Skeletal muscle tissue (tissue), 4 donors: ENCODE results near the gene RPP14. TPM values are rescaled to one million over a fixed set of nuclear protein-coding genes. Genes with fewer than 3 reads are reported as not detected.
"Not testable (repeated sequence)": the region's sequence is repeated elsewhere in the genome, so short reads cannot be mapped to it uniquely, and the experiment has no call there.

Experiments
- H3K27ac ChIP-seq: one replicate; pipeline ENCODE4 v1.7.0; 2013; ENCODE audit warnings: mild to moderate bottlenecking, low read depth, low read length, inconsistent platforms
- H3K27me3 ChIP-seq, 3 donors: one replicate each; pipeline ENCODE4 v1.7.0; 2013; ENCODE audit warnings: low read length in 3 of 3; ENCODE audit not compliant: control insufficient read depth in 3 of 3, insufficient read depth in 3 of 3
- H3K36me3 ChIP-seq, 3 donors: one replicate each; pipeline ENCODE4 v1.7.0; 2013; ENCODE audit warnings: low read length in 3 of 3; ENCODE audit not compliant: control insufficient read depth in 3 of 3, insufficient read depth in 3 of 3
- H3K4me1 ChIP-seq, 3 donors: one replicate each; pipeline ENCODE4 v1.7.0; 2013; ENCODE audit warnings: low read length in 3 of 3, mild to moderate bottlenecking in 3 of 3; ENCODE audit not compliant: control insufficient read depth in 3 of 3, insufficient read depth in 3 of 3
- H3K4me3 ChIP-seq, 3 donors: one replicate each; pipeline ENCODE4 v1.7.0; 2013; ENCODE audit warnings: low read length in 3 of 3
- H3K9ac ChIP-seq, 3 donors: one replicate each; pipeline ENCODE4 v1.7.0; 2013; ENCODE audit warnings: low read length in 3 of 3, mild to moderate bottlenecking in 3 of 3, moderate library complexity in 2 of 3, low read depth in 1 of 3
- H3K9me3 ChIP-seq, 3 donors: one replicate each; pipeline ENCODE4 v1.7.0; 2013; ENCODE audit warnings: low read length in 3 of 3; ENCODE audit not compliant: control insufficient read depth in 3 of 3
- total RNA-seq: library from RNA; depleted of rRNA; stranded (reverse); fragments of >200 nt; gene quantifications from one replicate; pipeline ENCODE4 v1.2.3, GENCODE V29; 2014
- donor health status: Osteomylitis.

The RPP14 gene
- total RNA-seq, 1 donor from 2014 or later: 20.4 TPM

DNA sequence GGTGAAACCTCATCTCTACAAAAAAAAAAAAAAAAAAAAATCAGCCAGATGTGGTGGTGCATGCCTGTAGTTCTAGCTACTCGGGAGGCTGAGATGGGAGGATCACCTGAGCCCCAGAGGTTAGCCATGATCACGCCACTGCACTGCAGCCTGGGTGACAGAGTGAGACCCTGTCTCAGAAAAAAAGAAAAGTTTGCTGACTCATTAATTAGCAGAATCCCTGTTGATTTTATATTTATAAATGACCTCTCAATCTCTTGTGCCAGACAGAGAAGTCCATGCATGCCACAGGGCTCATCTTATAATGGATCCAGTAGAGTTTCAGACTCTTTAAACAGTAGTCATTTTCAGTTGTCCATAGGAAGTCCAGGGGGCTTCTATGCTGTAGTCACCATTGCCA, 35.6 kb upstream of the RPP14 start:
- Histone ChIP-seq H3K9ac (no peak overlapping the region), H3K36me3 (peaks cover 7 to 20% (median 14%) of the 10 kb centered on the region in 3 donors), H3K4me3 (no peak overlapping the region), H3K27ac (no peak overlapping the region), H3K9me3 (no peaks in the 10 kb centered on the region), H3K27me3 (no peaks in the 10 kb centered on the region), H3K4me1 (peaks cover 0 to 3% (median 0%) of the 10 kb centered on the region in 3 donors)

DNA sequence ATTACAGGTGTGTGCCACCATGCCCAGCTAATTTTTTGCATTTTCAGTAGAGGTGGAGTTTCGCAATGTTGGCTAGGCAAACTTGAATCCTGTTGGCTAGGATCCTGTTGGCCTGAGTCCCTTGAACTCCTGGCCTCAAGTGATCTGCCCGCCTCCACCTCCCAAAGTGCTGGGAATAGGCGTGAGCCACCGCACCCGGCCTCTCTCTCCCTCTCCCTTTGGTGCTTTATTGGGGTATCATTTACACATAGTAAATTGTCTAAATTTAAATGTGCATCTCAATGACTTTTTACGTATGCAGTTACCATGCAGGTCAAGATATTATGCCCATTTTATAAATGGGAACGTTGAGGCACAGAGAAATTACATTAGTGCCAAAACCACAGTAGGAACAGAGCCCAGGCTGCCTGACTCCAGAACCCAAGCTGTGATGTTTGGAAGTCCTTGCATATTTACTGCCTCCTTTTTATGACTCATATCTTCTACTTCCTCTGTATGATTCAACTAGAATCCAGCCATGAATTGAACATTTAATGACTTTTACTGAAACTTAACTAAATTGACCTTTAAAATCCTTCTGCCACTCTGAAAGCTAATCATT, 34.0 kb upstream of the RPP14 start:
- no peaks in the 10 kb centered on the region for H3K9me3 ChIP-seq
- H3K4me1 ChIP-seq: peaks cover 0 to 3% (median 0%) of the 10 kb centered on the region in 3 donors
- no peak overlapping the region for H3K4me3 ChIP-seq
- no peak overlapping the region for H3K27ac ChIP-seq
- H3K27me3 ChIP-seq: no peaks in the 10 kb centered on the region
- H3K9ac ChIP-seq: no peak overlapping the region
- H3K36me3 ChIP-seq: peaks cover 7 to 20% (median 14%) of the 10 kb centered on the region in 3 donors

DNA sequence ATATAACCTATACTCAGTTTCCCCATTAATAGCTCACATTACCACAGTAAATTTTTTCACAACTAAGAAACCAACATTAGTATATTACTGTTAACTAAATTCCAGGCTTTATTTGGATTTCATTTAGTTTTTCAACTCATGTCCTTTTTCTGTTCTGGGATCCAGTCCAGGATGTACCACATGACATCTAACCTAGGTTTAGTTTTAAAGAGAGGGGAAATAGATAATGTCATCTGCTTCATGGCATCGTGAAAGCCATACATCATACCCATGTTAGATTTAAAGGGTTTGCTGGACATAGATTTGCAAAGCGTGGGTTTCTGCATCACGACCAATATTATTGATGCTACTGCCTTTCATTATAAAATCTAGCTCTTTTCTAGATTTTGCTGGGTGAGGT, 33.2 kb upstream of the RPP14 start:
- Histone ChIP-seq H3K27ac (no peak overlapping the region), H3K36me3 (peaks cover 7 to 17% (median 14%) of the 10 kb centered on the region in 3 donors), H3K4me1 (peaks cover 0 to 3% (median 0%) of the 10 kb centered on the region in 3 donors), H3K9ac (no peak overlapping the region), H3K9me3 (no peaks in the 10 kb centered on the region), H3K4me3 (no peak overlapping the region), H3K27me3 (no peaks in the 10 kb centered on the region)

DNA sequence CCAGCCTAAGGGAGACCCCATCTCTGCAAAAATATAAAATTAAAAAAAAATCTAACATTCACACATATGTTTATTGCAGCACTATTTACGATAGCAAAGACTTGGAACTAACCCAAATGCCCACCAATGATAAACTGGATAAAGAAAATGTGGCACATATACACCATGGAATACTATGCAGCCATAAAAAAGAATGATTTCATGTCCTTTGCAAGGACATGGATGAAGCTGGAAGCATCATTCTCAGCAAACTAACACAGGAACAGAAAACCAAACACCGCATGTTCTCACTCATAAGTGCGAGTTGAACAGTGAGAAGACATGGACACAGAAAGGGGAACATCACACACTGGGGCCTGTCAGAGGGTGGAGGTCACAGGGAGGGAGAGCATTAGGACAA, 32.7 kb upstream of the RPP14 start:
- not testable (repeated sequence) for H3K9ac ChIP-seq, H3K4me1 ChIP-seq, H3K9me3 ChIP-seq, H3K4me3 ChIP-seq, H3K27me3 ChIP-seq, H3K27ac ChIP-seq
- peaks cover 7 to 17% (median 14%) of the 10 kb centered on the region in 3 donors for H3K36me3 ChIP-seq

DNA sequence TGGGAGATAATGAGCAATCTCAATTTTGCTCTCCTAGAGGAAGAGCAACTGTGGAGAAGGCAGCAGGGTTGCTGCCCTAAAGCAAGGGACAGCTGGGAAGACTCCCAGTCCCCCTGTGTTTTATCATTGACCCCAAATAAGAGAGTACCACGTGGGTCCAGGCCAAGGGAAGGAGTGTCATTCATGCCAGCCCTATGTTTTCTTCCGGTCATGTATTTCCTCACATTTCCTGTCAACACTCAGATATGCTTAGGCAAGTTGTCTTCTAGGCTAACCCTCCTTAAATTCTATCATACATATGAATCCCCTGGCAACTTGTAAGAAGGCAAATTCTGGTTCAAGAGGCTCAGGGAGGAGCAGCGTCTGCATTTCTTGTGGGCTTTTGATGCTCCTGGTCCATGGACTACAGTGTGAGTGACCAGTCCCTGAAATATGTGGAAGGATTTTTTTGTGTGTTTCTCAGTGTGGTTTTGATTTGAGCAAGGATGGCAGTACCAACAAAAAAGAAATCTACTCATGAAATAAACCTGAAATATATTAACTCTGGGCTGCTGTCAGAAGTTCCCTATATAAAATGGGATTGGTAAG, 31.9 kb upstream of the RPP14 start:
- no peaks in the 10 kb centered on the region for H3K27me3 ChIP-seq
- H3K9me3 ChIP-seq: no peaks in the 10 kb centered on the region
- H3K9ac ChIP-seq: no peak overlapping the region
- H3K4me3 ChIP-seq: no peak overlapping the region
- H3K4me1 ChIP-seq: peaks cover 0 to under 1% (median 0%) of the 10 kb centered on the region in 3 donors
- H3K36me3 ChIP-seq: peaks cover 7 to 14% (median 11%) of the 10 kb centered on the region in 3 donors
- H3K27ac ChIP-seq: no peak overlapping the region

DNA sequence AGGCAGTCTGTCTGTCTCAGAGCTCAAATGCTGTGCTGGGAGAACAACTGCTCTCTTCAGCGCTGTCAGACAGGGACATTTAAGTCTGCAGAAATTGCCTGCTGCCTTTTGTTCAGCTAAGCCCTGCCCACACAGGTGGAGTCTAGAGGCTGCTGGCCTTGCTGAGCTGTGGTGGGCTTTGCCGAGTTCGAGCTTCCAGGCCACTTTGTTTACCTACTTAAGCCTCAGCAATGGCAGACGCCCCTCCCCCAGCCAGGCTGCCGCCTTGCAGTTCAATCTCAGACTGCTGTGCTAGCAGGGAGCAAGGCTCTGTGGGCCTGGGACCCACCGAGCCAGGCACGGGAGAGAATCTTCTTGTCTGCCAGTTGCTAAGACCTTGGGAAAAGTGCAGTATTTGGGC, 25.0 kb upstream of the RPP14 start:
- no peak overlapping the region for H3K27ac ChIP-seq
- peaks cover 0 to 5% (median 3%) of the 10 kb centered on the region in 3 donors for H3K36me3 ChIP-seq
- H3K9me3 ChIP-seq: no peaks in the 10 kb centered on the region
- H3K9ac ChIP-seq: no peak overlapping the region
- no peak overlapping the region for H3K4me3 ChIP-seq
- H3K27me3 ChIP-seq: no peaks in the 10 kb centered on the region
- peaks cover 0 to 5% (median 0%) of the 10 kb centered on the region in 3 donors for H3K4me1 ChIP-seq

DNA sequence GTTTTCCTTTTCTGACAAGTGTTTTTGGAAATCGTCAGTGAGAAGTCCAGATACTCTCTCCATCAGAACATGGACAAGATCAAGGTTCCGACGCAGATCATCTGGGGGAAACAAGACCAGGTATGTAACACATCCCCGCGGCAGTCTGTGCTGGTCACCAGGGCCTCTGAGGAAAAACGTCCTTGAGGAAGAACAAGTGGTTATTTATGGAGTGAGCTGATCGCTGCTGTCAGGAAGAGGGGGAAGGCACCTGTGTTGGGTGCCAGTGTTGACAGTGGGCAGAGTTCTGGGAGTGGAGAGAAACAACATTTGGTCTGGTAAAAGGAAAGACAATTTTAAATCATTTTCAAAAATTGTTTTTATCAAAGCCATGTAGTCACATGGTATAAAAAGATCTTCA, 20.7 kb upstream of the RPP14 start:
- Histone ChIP-seq H3K4me3 (no peak overlapping the region), H3K27ac (no peak overlapping the region), H3K9ac (no peak overlapping the region), H3K27me3 (no peaks in the 10 kb centered on the region), H3K36me3 (peaks cover 0 to 14% (median 10%) of the 10 kb centered on the region in 3 donors), H3K4me1 (peaks cover 3 to 13% (median 12%) of the 10 kb centered on the region in 3 donors), H3K9me3 (no peaks in the 10 kb centered on the region)

DNA sequence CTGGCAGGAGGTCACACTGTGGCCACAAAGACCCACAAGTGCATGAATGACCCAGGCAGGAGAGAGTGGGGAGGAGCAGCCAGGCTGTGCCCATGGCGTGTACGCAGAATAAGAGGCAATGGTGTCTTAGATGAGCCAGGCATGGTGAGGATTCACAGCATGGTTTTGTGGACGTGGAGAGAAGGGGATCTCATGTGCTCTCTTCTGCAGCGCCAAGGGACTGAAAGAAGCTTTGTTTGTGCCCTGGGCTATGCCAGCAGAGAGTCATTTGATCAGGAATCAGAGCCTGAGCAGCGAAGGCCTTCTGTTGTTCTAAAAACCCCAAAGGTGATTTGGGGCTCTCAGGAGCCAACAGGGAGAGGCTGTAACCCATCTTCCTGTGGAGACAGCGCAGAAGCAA, 18.7 kb upstream of the RPP14 start:
- H3K9me3 ChIP-seq: no peaks in the 10 kb centered on the region
- no peak overlapping the region for H3K9ac ChIP-seq
- H3K27ac ChIP-seq: no peak overlapping the region
- peaks cover 3 to 13% (median 12%) of the 10 kb centered on the region in 3 donors for H3K4me1 ChIP-seq
- peaks cover 0 to 11% (median 10%) of the 10 kb centered on the region in 3 donors for H3K36me3 ChIP-seq
- peak overlapping the region in 1 of 3 donors; percentile 22 for H3K4me3 ChIP-seq
- H3K27me3 ChIP-seq: no peaks in the 10 kb centered on the region

DNA sequence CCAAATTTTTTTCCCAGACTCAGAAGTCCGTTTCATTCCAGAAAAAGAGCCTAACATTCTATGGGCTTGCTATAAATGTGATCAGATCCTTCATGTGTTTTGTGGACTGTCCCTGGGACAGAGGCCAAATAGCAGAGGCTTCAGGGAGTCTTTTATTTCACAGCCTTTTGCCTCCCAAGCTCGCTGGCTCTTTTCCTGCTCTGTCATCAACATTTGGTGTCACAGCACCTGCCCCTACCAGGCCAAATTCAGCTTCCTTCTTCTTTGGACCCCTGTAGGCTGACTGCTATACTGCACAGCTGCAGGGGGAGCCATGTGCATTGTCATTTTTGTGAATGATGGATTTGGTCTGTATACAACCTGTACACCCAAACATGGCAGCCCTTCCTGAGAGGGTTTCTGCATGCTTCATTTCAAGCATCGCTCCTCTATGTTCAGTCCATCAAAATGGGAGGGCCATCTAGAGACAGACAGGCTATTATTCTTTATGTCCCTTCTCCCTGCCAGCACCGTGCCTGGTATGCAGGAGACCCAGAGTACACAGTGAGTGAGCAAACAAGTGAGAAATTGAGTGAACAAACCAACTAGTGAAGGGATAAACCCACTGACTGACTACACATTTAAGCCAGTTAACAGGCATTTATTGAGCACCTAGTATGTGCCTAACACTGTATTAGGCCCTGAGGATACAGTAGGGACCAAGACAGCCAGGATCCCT, 17.9 kb upstream of the RPP14 start:
- Histone ChIP-seq H3K9me3 (no peaks in the 10 kb centered on the region), H3K4me1 (peaks cover 3 to 17% (median 12%) of the 10 kb centered on the region in 3 donors), H3K36me3 (peaks cover 0 to 11% (median 10%) of the 10 kb centered on the region in 3 donors), H3K4me3 (no peak overlapping the region), H3K27me3 (no peaks in the 10 kb centered on the region), H3K9ac (no peak overlapping the region), H3K27ac (no peak overlapping the region)
